ENCODE results near the gene TRMT5. TPM values are rescaled to one million over a fixed set of nuclear protein-coding genes. Genes with fewer than 3 reads are reported as not detected.

Gene TRMT5
- total and polyA plus RNA-seq, 2 donors (not counting 3 experiments of a cell fraction or from before 2014, with no cell fraction given), result 2.4 to 12.6 TPM

DNA sequence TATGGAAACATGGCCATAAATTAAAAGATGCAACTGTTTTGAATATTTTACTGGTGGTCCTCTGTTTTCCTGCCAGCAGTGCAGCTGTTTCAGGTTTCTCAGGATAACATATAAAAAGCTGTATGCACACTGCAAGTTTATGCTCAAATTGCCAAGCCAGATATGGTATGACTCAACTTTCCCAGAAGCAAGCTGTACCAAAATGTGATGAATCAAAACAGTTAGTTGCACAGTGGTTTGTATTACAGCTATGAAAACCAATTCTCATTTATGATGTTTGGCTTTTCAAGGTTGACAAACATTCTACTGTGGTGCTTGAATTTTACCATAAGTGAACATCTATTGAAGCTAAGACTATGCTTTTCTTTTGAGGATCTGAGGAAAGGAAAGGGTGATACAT is 15.5 kb downstream of the TRMT5 start:
- H3K27ac ChIP-seq (ENCODE audit: insufficient read depth, low read depth, low read length), result no peak overlapping the region
- intact Hi-C loops (cut with micrococcal nuclease), result no loop called here
- H3K4me2 ChIP-seq (ENCODE audit: insufficient read depth, low read length), result no peak overlapping the region
- peak; percentile 81 for DNase-seq (ENCODE audit: low read depth, low spot score)
- ChIA-PET CTCF (interaction anchor here (0.7 to 1.5 kb wide), 4 partner anchors 14 to 121 kb away, joined by 3 to 5 read pairs (median 4); partner anchors contain the start of genes SLC38A6 and TRMT5), POLR2A (interaction anchor here (0.9 kb wide), 1 partner anchor 16 kb away, joined by 4 read pairs; the partner anchor contains the start of genes SLC38A6 and TRMT5)
- no peak overlapping the region for H2AFZ ChIP-seq (ENCODE audit: low read depth, low read length)
- no peaks in the 10 kb centered on the region for H3K79me2 ChIP-seq (ENCODE audit: control insufficient read depth, insufficient read depth, low read length)
- H3K9ac ChIP-seq (replicated peaks; ENCODE audit: extremely low read depth, insufficient read depth, low read length), result no peak overlapping the region
- H3K4me3 ChIP-seq (replicated peaks in 1 of 3; ENCODE audit: insufficient read depth in 1 of 3, low read depth in 1 of 3, low read length in 3 of 3), result no peak overlapping the region
- H3K27me3 ChIP-seq (ENCODE audit: control insufficient read depth in 2 of 2, insufficient read depth in 2 of 2, low read length in 2 of 2), result no peaks in the 10 kb centered on the region
- peaks cover 13% of the 10 kb centered on the region for H3K4me1 ChIP-seq (ENCODE audit: control insufficient read depth, extremely low read depth, insufficient read depth, low read length)
- no peak for FAIRE-seq
- dilution Hi-C loops (cut with MboI; ENCODE audit: extremely low pct_ligation_motif_present, low sequenced_read_pairs), result no loop called here
- H3K9me1 ChIP-seq (replicated peaks; ENCODE audit: control insufficient read depth, extremely low read depth, insufficient read depth, low read length), result peaks cover 2% of the 10 kb centered on the region
- TF ChIP-seq EZH2 (IDR thresholded peaks at IDR 0.05; ENCODE audit: borderline replicate concordance, low read depth, low read length, severe bottlenecking) (no peak), JUN (IDR thresholded peaks at IDR 0.05; ENCODE audit: borderline replicate concordance, insufficient read depth, insufficient read length, low read depth) (peak; percentile 25), FOS (IDR thresholded peaks at IDR 0.05; ENCODE audit: borderline replicate concordance, insufficient read depth, low read length) (peak; percentile 48)
- TF ChIP-seq, protein P1, sequence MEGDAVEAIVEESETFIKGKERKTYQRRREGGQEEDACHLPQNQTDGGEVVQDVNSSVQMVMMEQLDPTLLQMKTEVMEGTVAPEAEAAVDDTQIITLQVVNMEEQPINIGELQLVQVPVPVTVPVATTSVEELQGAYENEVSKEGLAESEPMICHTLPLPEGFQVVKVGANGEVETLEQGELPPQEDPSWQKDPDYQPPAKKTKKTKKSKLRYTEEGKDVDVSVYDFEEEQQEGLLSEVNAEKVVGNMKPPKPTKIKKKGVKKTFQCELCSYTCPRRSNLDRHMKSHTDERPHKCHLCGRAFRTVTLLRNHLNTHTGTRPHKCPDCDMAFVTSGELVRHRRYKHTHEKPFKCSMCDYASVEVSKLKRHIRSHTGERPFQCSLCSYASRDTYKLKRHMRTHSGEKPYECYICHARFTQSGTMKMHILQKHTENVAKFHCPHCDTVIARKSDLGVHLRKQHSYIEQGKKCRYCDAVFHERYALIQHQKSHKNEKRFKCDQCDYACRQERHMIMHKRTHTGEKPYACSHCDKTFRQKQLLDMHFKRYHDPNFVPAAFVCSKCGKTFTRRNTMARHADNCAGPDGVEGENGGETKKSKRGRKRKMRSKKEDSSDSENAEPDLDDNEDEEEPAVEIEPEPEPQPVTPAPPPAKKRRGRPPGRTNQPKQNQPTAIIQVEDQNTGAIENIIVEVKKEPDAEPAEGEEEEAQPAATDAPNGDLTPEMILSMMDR (IDR thresholded peaks at IDR 0.05; ENCODE audit: extremely low read depth in 1 of 2, insufficient read depth in 1 of 2, low read depth in 1 of 2, low read length in 2 of 2), result no peak
- H4K20me1 ChIP-seq (replicated peaks; ENCODE audit: control insufficient read depth, extremely low read depth, insufficient read depth, low read length), result no peaks in the 10 kb centered on the region
- no TSS peak for BruUV-seq (replicated peaks)
- H3K36me3 ChIP-seq (ENCODE audit: control insufficient read depth in 2 of 2, extremely low read depth in 1 of 2, insufficient read depth in 2 of 2, low read length in 2 of 2), result no peaks in the 10 kb centered on the region
- no peaks in the 10 kb centered on the region for H3K9me3 ChIP-seq (replicated peaks; ENCODE audit: control insufficient read depth, insufficient read depth, low read length)

DNA sequence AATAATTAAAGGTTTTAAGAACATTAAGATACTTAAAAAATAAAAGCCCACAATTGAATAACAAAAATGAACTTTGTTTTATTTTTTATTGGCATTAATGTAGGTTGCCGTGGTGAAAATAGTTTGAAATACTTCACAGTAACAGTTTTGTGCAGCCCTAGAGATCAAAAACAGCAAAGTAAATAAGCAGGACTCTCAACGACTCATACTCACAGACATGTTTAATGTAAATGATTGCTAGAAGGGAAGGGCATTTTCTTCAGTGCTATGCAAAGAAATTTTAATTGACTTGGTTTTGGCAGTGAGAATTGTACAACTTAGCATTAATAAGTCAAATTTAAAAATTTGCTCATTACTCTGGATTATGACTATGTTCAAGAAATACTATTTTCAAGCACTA is 16.0 kb downstream of the TRMT5 start:
- no peak overlapping the region for H3K27ac ChIP-seq (ENCODE audit: insufficient read depth, low read depth, low read length)
- no peak overlapping the region for H3K4me3 ChIP-seq (replicated peaks in 1 of 3; ENCODE audit: insufficient read depth in 1 of 3, low read depth in 1 of 3, low read length in 3 of 3)
- no peaks in the 10 kb centered on the region for H3K36me3 ChIP-seq (ENCODE audit: control insufficient read depth in 2 of 2, extremely low read depth in 1 of 2, insufficient read depth in 2 of 2, low read length in 2 of 2)
- H3K4me1 ChIP-seq (ENCODE audit: control insufficient read depth, extremely low read depth, insufficient read depth, low read length), result peaks cover 13% of the 10 kb centered on the region
- dilution Hi-C loops (cut with MboI; ENCODE audit: extremely low pct_ligation_motif_present, low sequenced_read_pairs) (no loop called here), intact Hi-C loops (cut with micrococcal nuclease) (no loop called here)
- no peak overlapping the region for H3K9ac ChIP-seq (replicated peaks; ENCODE audit: extremely low read depth, insufficient read depth, low read length)
- H2AFZ ChIP-seq (ENCODE audit: low read depth, low read length), result no peak overlapping the region
- TF ChIP-seq JUN (IDR thresholded peaks at IDR 0.05; ENCODE audit: borderline replicate concordance, insufficient read depth, insufficient read length, low read depth), result no peak
- no peak for TF ChIP-seq EZH2 (IDR thresholded peaks at IDR 0.05; ENCODE audit: borderline replicate concordance, low read depth, low read length, severe bottlenecking)
- no peak for TF ChIP-seq POLR2AphosphoS5 (IDR thresholded peaks at IDR 0.05; ENCODE audit: insufficient read depth, low read depth, low read length)
- TF ChIP-seq FOS (IDR thresholded peaks at IDR 0.05; ENCODE audit: borderline replicate concordance, insufficient read depth, low read length), result no peak
- no peak for TF ChIP-seq POLR2A (IDR thresholded peaks at IDR 0.05; ENCODE audit: low read depth, low read length)
- TF ChIP-seq, protein P1 (IDR thresholded peaks at IDR 0.05; ENCODE audit: extremely low read depth in 1 of 2, insufficient read depth in 1 of 2, low read depth in 1 of 2, low read length in 2 of 2), result no peak
- no peak for TF ChIP-seq MYC (IDR thresholded peaks at IDR 0.05; ENCODE audit: low read depth, low read length)
- TF ChIP-seq, protein P2, sequence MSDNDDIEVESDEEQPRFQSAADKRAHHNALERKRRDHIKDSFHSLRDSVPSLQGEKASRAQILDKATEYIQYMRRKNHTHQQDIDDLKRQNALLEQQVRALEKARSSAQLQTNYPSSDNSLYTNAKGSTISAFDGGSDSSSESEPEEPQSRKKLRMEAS (IDR thresholded peaks at IDR 0.05; ENCODE audit: insufficient read depth, insufficient read length), result no peak
- TF ChIP-seq GATA2 (IDR thresholded peaks at IDR 0.05; ENCODE audit: insufficient read depth, insufficient read length, low read depth, low read length), result no peak
- CTCF ChIA-PET, result interaction anchor here (0.7 to 1.5 kb wide), 2 partner anchors 23 to 120 kb away, joined by 3 to 5 read pairs; no protein-coding TSS in a partner anchor
- peaks cover 2% of the 10 kb centered on the region for H3K9me1 ChIP-seq (replicated peaks; ENCODE audit: control insufficient read depth, extremely low read depth, insufficient read depth, low read length)
- FAIRE-seq (no peak), DNase-seq (ENCODE audit: low read depth, low spot score) (no peak)
- H4K20me1 ChIP-seq (replicated peaks; ENCODE audit: control insufficient read depth, extremely low read depth, insufficient read depth, low read length), result no peaks in the 10 kb centered on the region
- H3K79me2 ChIP-seq (ENCODE audit: control insufficient read depth, insufficient read depth, low read length), result no peaks in the 10 kb centered on the region
- no peaks in the 10 kb centered on the region for H3K27me3 ChIP-seq (ENCODE audit: control insufficient read depth in 2 of 2, insufficient read depth in 2 of 2, low read length in 2 of 2)
- POLR2A ChIA-PET, result interaction anchor here (0.9 kb wide), 1 partner anchor 16 kb away, joined by 4 read pairs; the partner anchor contains the start of genes SLC38A6 and TRMT5
- BruUV-seq (replicated peaks), result no TSS peak
- no peaks in the 10 kb centered on the region for H3K9me3 ChIP-seq (replicated peaks; ENCODE audit: control insufficient read depth, insufficient read depth, low read length)
- H3K4me2 ChIP-seq (ENCODE audit: insufficient read depth, low read length), result no peak overlapping the region

All from endothelial cell of umbilical vein (primary cell).